ENCODE measurements around the gene DHRS4L2.
A peak's percentile ranks its signal among the peaks of the same experiment; 100 is the strongest.
"Not testable (repeated sequence)": the region's sequence is repeated elsewhere in the genome, so short reads cannot be mapped to it uniquely, and the experiment has no call there.

The DHRS4L2 gene

DNA sequence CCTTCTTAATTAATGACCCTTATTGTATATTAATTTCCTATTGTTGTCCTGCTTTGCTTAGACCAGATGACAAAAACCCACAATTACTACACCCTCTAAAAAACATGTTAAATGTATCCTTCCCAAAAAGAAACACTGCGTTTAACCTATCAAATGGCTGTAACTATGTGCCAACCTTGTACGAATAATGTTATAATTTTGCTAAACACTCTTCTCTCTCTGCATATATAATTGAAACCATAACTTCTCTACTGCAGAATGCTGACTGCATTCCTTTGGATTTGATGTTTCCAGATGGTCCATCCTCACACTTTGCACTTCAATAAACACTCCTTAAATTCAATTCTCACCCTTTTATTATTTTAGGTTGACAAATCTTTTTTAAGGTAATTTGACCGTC is 31.8 kb downstream of the DHRS4L2 start:
- DNase-seq, result not testable (repeated sequence)

DNA sequence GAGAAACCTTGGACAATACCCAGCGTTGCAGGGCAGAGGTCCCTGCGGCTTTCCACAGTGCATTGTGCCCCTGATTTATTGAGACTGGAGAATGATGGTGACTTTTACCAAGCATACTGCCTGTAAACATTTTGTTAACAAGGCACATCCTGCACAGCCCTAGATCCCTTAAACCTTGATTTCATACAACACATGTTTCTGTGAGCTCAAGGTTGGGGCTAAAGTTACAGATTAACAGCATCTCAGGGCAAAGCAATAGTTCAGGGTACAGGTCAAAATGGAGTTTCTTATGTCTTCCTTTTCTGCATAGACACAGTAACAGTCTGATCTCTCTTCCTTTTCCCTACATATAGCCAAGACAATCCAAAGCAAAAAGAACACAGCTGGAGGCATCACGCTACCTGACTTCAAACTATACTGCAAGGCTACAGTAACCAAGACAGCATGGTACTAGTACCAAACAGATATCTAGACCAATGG is 36.2 kb downstream of the DHRS4L2 start:
- DNase-seq, result not testable (repeated sequence)

DNA sequence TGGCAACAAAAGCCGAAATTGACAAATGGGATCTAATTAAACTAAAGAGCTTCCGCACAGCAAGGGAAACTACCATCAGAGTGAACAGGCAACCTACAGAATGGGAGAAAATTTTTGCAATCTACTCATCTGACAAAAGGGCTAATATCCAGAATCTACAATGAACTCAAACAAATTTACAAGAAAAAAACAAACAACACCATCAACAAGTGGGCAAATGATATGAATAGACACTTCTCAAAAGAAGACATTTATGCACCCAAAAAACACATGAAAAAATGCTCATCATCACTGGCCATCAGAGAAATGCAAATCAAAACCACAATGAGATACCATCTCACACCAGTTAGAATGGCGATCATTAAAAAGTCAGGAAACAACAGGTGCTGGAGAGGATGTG is 41.0 kb downstream of the DHRS4L2 start:
- not testable (repeated sequence) for DNase-seq

DNA sequence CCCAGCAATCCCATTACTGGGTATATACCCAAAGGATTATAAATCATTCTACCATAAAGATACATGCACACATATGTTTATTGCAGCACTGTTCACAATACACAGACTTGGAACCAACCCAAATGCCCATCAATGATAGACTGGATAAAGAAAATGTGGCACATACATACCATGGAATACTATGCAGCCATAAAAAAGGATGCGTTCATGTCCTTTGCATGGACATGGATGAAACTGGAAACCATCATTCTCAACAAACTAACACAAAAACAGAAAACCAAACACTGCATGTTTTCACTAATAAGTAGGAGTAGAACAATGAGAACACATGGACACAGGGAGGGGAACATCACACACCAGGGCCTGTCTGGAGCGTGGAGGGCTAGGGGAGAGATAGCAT is 42.6 kb downstream of the DHRS4L2 start:
- DNase-seq, result not testable (repeated sequence)

DNA sequence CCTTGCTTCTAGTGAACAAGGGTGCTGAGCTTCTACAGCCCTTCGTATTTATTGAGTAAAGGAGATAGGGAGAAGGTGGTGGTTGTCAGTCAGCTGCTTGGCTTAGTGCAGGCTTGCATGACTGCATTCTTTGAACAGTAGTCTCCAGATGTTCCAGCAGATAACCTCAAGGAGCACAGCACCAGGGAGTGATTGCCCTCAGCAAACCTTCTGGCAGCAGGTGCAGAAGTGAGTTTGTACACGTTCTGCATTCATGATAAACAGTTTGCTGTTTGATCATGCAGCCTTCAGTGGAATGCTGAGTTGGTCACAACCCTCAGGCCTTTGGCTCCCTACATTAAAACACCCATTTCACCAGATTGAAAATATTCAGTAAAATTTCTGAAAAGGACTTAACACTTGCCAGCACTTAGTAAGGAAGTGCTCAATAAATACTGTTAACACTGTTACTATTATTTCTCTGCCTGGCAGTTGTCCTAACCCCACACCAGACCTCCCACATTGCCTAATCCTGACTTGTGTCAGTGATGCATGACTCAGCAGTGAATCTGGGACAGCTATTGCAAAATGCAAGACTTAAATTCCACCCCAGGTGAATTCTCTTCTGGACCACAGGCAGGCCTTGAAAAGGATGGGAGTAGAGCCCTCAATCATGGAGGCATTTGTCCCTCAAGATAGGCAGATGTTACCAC is 44.1 kb downstream of the DHRS4L2 start:
- no peak for DNase-seq

DNA sequence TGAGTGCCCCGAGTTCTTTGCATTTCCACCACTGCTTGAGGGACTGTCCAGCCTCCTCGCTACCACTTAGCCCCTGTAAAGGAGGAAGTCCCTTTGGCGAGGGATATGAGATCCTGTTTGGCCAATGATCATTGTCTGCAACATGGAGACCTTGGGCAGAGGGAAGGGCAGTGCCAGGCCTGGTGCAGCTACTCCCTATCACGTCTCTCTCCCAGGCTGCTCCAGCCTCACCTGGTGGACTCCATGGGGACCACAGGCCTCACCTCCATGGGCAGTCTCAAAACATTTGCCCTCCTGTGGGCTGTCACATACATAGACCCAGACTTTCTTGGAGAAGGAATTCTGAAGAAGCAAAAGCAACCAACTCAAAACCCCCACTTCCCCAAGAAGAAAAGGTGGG is 47.0 kb downstream of the DHRS4L2 start:
- not testable (repeated sequence) for DNase-seq

DNA sequence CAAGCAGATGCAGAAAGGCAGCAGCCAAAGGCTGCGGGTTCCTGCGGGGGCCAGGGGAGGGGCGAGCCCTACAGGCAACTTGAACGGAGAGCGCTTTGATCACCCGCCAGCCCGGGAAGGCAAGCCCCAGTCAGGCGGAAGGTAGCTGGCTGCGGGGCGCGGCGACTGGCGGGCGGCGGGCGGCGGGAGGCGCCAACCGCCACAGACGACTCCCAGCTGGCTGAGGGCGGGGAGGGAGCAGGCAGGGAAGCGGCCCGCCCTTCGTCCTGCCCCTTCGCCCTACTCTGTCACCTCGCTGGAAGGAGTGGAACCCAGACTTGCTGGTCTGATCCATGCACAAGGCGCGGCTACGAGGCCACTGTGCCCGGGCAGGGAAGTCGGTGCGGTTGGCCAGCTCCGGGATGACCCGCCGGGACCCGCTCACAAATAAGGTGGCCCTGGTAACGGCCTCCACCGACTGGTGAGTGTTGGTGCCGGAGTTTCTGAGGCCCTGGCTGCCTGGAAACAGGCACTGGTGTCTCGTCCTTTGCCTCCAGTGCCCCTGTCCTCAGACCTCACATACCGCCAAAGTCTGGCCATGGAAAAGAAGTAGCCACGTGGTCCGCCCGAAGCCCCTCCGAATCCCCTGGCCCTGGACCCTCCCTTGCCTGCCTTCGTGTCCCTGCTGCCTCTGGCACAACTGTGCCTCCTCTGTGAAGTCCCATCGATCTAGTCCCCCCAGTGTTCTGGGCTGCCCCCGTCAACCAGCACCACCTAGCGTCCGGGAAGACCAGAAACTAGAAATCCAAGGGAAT is 47.6 kb downstream of the DHRS4L2 start:
- DNase-seq, result peak; percentile 43

DNA sequence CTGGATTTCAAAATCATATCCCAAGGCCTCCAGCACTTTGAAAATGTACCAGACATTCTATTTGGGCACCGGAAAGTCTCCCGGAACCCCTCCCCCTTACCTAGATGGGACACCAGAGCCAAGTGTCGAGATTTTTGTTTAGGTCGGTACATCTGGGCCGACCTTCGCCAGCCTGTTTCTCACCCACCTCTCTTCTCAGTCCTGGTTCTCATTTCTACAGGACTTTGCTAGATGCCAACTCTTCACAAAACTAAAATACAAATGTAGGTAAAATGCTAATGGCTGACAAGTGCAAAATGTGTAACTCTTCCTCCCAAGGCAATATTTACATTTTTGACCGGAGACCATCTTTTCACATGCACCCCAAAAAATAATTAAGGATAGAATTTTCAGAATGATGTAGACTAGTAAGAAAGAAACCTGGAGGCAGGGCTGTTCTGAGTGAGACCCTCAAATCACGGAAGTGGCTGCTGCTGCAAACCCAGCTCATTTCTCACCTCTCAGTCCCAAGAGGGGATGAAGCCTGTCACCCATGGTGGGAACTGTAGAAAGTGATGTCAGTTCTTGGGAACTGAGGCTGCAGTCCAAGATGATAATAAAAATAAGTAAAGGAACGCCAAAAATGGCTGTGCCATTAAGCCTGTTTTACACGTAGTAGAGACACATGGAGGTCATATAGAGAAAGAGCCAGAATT is 48.4 kb downstream of the DHRS4L2 start:
- not testable (repeated sequence) for DNase-seq

DNA sequence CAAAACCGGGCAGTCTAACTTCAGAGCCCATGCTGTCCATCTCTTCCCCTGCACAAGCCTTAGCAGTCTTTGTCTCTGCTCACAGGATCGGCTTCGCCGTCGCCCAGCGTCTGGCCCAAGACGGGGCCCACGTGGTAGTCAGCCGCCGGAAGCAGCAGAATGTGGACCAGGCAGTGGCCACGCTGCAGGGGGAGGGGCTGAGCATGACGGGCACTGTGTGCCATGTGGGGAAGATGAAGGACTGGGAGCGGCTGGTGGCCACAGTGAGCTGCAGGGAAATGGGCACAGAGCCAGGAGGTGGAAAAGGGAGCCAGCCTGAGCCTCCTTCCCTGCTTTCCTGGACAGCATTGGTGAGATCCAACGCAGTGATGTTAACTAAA is 48.9 kb downstream of the DHRS4L2 start:
- no peak for DNase-seq

DNA sequence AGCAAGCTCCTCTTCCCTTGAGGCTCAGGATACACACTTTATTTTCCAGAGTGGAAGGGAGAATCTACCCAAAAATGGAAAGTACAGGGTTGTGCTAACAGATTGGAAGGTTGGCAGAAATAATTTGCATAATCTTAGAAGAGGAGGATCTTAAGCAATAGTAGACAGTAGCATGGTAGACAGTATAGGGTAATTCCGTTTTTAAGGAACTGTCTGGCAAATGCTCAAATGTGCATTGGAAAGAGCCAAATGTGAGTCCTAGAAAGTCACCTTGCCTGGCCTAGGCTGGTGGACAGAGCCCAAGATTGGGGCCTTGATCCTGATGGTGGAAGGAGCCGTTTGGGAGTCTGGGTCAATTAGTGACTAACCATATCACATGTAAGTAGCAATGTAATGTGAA is 50.0 kb downstream of the DHRS4L2 start:
- DNase-seq, result no peak

DNA sequence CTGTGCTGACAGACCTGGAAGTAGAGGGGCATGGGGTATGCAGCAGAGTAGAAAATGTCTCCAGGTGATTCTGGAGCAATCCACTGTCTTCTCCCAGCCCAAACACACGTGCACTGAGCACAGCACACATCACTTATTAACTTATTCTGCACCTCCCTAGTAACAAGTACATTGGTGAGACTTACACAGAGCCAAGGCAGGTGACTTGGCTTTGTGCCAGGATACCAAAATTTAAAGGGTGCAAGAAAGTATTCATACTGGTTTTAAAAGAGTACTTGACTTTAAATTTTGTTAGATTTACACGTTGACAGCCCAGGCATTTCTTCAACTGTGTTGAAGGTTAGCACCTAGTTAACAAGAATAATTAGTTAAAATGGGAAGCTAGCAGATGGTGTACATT is 52.0 kb downstream of the DHRS4L2 start:
- no peak for DNase-seq

DNA sequence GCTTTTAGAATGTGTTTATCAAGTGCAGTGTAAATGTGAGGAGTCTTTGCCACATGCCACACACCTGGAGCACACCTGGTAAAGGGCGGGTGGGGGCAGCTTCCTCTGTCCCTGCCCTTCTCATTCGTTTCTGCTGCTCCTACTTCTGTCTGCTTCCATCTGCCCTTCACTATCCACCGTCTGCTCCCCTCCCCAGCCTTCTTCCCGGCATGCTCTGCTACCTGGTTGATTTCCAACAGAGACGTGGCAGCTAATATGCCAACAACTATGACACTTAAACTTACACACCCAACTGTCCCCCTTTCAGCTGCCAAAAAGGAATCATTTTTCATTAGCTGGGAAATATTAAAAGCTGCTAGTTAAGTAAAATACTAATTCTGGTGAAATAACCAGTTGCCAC is 54.0 kb downstream of the DHRS4L2 start:
- DNase-seq, result no peak

DNA sequence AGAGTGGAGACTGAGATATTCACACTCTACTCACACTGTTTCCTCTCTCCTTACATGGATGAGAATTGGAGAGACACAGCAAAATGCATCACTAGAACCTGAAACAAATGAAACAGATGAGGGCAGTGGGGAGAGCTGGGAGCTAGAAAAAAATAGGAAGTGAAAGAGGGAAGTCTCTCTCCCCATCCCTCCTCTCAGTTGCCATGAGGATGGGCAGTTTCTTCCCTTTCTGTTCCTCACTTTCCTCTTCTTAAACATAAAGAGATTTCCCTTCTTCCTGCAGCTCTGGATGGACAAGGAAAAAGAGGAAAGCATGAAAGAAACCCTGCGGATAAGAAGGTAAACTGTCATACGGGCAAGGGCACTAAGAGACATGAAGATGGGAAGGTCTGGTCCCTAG is 60.3 kb downstream of the DHRS4L2 start:
- DNase-seq, result not testable (repeated sequence)

DNA sequence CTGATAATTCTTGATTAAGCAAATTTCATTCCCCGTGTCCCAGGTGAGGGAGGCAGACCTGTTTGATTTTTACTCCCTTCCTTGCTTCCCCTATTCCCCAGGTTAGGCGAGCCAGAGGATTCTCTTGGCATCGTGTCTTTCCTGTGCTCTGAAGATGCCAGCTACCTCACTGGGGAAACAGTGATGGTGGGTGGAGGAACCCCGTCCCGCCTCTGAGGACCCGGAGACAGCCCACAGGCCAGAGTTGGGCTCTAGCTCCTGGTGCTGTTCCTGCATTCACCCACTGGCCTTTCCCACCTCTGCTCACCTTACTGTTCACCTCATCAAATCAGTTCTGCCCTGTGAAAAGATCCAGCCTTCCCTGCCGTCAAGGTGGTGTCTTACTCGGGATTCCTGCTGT is 62.0 kb downstream of the DHRS4L2 start:
- DNase-seq, result not testable (repeated sequence)

DNA sequence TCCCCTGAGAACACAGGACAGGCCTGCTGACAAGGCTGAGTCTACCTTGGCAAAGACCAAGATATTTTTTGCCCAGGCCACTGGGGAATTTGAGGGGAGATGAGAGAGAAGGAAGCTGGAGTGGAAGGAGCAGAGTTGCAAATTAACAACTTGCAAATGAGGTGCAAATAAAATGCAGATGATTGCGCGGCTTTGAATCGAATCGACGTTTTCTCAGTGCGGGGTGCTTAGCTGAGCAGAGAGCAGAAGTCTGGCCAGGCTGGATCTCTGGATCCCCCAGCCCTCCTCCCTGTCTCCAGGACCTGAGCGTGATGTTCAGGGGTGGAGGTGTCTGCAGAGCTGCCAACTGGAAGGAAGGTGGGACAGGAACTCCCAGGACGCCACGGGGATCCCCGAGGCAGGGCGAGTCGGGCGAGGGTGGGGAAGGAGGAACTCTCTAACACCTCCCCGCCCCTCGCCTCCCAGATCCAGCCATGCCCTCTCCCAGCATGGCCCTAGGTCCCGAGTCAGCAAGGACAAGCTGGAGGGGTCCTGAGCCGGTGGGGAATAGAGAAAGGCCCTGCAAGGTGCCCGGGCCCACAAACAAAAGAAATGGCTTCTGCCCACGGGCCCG is 62.6 kb downstream of the DHRS4L2 start:
- no peak for DNase-seq

DNA sequence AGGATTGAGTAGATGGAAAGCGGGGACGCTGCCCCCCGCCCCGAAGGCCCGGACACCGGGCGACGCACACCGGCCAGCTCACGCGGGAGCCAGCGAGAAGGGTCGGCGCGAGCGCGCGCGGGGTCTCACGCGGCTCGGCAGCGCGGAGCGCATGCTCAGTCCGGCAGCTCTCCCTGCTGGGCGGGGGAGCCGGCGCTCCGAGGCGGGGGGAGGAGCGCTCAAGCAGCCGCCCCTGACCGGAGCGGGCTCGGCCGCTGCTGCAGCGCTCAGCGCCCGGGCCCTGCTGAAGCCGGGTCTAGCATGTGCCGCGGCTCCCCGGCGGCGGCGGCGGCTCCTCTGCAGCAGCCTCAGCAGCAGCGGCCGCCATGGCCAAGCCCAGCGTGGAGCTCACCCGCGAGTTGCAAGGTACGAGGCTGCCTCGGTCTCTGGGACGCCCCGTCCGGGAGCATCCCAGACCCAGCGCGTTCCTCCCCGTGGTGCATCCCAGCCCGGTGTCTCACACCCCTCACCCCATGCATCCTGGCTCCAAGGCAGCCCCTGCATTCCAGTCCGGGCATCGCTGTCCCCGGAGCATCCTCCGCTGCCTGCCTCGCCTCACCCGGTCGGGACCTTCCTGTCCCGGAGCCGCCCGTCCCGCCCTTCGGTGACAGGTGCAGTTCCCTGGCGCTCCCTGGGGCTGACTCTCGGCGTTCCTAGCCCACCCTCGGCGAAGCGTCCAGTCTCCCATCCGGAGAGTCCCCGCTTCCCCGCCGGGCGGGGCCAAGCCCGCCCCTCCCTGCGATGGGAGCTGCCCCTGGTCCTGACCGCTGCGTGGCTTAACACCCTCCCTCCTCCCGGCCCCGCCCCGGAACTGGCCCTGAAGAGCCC is 63.3 kb downstream of the DHRS4L2 start, which contains the start of gene CARMIL3:
Gene CARMIL3 (plus strand): TSS at position 221 of the 867 bp plus-strand sequence. CDS start 145 bp downstream, at position 366.
- peak; percentile 40 for DNase-seq

DNA sequence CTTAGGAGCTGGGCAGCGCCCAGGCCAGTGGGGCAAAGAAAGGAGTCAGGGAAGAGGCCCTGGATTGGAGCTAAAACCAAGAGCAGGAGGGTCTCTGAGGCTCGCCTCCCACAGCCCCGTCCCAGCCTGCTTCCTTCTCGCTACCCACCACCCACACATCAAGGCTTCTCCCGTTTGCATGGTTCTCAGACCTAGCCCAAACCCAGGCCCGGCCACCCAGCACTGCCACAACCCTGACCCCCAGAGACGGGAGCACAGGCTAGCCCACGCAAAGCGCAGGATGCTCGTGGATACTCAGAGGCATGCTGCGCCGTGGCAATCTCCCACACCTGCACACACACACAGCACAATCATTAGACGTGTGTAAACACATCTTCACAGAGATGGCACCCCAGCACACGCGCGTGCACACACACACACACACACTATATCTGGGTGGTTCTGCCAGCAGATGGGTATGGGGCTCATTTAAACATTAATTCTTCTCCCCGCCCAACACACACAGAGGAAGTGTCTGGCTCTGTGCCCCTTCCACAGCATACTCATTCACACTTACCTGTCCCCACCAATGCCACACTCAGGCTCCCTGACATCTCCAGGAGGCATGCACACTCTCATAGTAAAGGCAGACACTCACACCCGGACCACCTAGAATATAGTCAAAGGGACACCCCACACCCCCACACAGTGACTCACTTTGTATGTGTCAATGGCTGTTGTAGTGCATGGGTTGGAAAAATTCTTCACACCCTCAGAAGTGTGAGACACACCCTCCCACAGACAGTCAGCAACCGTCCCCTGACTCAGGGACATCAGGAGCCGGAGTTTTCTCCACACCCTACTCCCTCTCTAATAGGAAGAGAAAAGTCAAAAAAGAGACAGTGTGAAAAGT is 64.2 kb downstream of the DHRS4L2 start:
- DNase-seq, result peak; percentile 66

DNA sequence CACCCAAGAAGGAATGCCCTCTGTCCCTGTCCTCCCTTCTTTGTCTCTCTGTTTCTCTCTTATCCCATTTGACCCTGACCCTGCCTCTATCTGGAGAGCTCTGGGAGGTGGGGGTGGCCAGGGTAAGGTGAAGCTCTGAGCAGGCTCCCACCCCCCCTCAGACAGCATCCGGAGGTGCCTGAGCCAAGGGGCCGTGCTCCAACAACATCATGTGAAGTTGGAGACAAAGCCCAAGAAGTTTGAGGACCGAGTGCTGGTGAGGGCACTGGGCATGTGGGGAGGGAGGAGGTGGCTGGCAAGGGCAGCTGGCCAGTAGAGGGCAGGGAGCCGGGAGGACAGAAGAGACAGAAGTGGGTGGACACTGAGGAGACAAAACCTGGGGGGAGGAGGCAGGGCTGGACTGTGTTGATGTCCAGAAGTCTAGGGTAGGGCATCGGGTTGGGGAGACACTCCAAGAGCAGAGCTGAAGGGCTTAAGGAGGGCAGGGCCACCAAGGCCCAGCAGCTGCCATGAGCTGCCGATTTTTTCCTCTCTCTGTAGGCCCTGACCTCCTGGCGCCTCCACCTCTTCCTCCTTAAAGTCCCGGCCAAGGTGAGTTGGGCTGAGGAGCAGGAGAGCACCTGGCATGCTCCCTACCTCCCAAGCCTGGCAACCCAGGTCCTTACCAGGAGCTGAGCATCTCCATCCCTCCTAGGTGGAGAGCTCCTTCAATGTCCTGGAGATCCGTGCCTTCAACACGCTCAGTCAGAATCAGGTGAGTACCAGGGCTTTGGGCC is 65.0 kb downstream of the DHRS4L2 start:
- DNase-seq, result no peak

DNA sequence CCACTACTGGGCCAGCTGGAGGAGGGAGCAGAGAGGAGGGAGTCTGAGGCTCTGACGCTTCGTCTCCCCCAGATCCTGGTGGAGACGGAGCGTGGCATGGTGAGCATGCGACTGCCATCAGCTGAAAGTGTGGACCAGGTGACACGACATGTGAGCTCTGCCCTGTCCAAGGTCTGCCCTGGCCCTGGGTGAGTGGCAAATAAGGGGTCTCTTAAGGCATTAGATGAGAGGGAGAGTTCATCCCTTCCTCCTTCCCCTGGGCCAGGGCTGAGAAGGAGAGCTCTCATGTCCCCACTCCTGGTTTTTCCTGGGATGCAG is 65.6 kb downstream of the DHRS4L2 start:
- no peak for DNase-seq

DNA sequence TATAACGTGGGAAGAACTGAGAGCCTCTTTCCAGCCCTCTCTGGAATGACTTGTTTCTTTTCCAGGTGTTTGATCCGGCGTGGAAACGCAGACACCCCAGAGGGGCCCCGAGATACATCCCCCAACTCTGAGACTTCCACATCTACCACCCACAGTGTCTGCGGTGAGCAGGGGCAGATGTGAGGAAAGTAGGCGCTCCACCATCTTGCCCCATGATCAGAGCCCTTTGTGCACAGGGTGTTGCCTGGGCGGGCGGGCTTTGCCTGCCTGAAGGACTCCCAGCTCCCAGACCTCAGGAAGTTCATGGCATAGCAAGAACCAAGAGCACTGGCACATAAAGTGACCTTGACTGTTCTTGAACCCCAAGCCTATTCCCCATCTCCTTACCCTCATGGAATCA is 65.9 kb downstream of the DHRS4L2 start:
- DNase-seq, result no peak
